HuH-7 (cell line): Measurements from ENCODE around the gene BIRC7.

Source experiments
- DNase-seq: peaks from one replicate; pipeline ENCODE4 v3.0.0; 2011; ENCODE audit warnings: low spot score

Gene BIRC7, protein sequence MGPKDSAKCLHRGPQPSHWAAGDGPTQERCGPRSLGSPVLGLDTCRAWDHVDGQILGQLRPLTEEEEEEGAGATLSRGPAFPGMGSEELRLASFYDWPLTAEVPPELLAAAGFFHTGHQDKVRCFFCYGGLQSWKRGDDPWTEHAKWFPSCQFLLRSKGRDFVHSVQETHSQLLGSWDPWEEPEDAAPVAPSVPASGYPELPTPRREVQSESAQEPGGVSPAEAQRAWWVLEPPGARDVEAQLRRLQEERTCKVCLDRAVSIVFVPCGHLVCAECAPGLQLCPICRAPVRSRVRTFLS

GRCh38 chr20:63235399-63235983 lies at the start of gene BIRC7:
TSS of gene BIRC7 (plus strand) at chr20:63235905. CDS start at chr20:63236097, 192 bp downstream.
- DNase-seq: no peak

DNA sequence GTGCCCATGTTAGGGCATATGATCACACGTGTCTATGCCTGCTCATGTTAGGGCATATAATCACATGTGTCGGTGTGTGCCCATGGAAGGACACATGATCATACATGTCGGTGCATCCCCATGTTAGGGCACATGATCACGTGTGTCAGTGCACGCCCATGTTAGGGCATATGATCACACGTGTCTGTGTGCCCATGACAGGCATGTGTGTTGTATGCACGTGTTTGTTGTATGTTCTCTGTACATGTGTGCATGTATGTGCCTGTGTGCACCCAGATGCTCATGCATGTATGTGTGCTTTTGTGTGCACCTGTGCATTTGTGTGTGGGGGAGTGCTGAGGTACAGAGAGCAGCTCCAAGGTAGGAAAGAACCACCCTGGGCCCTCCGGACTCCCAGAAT lies 49.6 kb upstream of the BIRC7 start:
- DNase-seq: no peak

GRCh38 chr20:63186528-63187316 lies 49.0 kb upstream of the BIRC7 start:
- DNase-seq: no peak

- no peak for DNase-seq
Measured at GRCh38 chr20:63187338-63188158, 48.2 kb upstream of the BIRC7 start.

DNA sequence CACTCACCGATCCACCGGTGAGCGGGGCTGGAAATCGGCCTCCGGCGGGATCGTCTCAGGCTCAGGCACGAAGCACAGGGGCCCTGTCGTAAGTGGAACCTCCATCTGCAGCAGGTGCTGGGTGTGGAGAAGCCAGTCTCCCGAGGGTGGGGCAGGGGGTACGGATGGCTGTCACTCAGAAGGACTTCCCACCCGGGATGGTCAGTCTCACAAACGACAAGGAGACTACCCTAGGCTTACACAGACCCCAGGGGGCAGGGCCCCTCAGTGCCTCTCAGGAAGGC lies 47.6 kb upstream of the BIRC7 start:
- no peak for DNase-seq

DNA sequence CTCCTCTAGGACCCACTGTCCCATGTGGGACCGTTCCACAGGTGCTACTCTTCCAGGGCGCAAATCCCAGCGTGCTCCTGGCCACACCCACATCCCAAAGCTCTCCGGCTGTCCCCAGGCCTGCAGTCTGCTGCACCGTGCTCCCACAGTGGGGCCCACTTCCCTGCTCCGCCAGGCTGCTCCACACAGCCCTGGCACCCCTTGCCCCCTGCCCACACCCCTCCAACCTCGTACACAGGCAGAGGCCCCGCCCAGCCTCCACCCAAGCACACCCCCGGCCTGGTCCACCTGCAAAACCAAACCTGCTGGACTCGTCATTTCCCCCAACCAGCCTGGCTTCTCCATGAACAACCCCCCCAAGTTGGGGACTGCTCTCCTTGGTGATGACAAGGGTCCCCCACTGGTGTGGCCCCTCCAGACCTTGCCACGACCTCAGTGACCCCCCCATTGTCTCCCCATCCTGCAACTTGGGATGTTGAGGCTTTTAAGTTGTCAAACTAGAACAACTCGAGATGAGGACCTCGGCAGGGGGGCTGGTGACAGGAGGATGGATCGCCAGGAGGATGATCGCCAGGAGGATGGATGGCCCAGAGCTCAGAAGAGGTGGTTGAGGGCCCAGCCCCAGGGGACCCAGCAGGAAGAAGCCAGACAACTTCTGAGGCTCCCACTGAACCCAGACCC lies 46.9 kb upstream of the BIRC7 start:
- DNase-seq: no peak

- DNase-seq: no peak
Measured at GRCh38 chr20:63189322-63189642, 46.4 kb upstream of the BIRC7 start.

GRCh38 chr20:63189846-63190559 lies 45.7 kb upstream of the BIRC7 start:
- no peak for DNase-seq

GRCh38 chr20:63190828-63191227 lies 44.9 kb upstream of the BIRC7 start:
- no peak for DNase-seq

DNA sequence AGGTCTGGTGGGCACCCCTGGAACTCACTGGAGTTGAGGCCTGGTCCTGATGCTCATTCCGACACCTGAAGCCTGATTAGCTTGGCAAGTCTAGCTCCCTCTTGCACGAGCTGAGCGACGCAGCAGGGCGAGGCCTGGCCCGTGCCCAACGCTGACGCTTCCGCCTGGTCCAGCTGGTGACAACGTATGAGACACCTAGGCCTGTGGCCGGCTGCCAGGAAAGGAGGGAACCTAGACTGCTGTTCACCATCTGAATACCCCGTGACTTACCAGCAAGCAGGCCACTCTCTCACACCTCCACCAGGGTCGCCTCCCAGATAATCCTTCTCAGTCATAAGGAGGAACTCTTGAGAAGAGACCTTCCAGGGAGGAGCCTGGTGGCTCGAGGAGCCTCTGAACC lies 44.3 kb upstream of the BIRC7 start:
- no peak for DNase-seq

DNA sequence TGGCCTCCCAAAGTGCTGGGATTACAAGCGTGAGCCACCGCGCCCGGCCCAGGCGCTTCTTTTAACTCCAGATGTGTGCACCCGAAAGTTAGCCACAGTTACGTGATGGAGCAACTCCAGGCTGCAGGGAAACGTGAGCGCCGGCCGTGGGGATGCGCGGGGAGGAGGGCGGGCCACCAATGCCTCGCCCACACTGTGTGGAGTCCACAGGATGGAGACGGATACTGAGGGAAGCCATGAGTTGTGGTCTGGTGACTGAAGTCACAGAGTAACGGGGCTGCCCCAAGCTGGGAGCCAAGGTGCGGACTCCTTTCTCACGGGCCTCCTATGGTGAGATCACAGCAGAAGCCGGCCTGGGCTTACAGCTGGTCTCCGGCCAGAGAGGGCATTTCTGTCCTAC lies 43.0 kb upstream of the BIRC7 start:
- no peak for DNase-seq

GRCh38 chr20:63194007-63194796 lies 41.5 kb upstream of the BIRC7 start:
- DNase-seq: no peak

GRCh38 chr20:63194797-63195173 lies 40.9 kb upstream of the BIRC7 start:
- no peak for DNase-seq

DNA sequence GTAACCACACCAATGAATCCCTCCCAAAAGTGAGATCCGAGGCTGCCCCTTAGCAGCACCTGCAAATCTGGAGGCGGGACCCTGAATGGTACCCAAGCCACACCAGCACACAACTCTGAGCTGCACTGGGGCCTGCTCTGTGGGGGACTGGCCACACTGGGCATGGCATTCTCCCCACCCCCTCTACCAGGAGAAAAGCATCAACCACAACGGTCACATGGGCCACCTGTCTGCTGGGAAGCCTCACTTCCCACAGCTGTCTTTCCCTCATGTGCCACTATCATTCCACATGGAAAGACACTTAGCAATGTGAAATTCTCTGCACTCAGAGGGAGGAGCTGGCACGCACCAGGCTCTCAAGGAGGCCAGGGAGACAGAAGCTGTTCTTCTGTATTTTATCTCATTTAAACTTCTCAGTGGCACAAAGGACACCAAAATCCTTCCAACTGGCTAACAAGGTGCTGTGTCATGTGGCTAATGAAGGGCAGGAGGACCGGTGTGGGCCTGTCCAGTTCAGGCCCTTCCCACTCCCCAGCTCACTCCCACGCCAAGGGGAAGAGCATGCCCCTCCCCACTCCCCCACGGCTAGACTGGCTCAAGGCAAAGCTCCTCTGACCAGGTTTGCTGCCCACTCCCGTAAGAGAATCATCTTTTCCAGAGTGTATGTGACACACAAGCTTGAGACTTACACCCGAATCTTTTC lies 38.8 kb upstream of the BIRC7 start:
- DNase-seq: no peak

GRCh38 chr20:63198606-63199005 lies 37.1 kb upstream of the BIRC7 start:
- DNase-seq: no peak

DNA sequence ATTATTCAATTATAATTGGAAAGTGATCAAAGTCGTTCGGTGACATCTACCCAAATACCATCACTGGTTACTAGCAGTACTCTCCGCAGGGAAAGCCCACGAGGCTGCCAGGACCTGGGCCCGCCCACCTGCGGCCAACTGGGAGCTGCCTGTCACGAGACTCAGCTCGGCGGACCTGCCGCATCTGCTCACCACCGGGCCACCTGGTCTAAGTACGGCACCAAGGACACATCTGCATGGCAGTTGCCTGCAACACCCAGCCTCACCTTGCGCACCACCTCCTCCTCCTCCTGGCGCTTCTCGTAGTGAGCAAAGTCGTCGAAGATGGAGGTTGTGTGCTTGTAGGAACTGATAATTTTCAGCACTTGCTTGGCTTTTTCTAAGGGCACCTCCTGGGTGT lies 33.7 kb upstream of the BIRC7 start:
- no peak for DNase-seq

- DNase-seq: no peak
Measured at GRCh38 chr20:63202811-63203526, 32.7 kb upstream of the BIRC7 start.

- no peak for DNase-seq
Measured at GRCh38 chr20:63204362-63204761, 31.3 kb upstream of the BIRC7 start.

DNA sequence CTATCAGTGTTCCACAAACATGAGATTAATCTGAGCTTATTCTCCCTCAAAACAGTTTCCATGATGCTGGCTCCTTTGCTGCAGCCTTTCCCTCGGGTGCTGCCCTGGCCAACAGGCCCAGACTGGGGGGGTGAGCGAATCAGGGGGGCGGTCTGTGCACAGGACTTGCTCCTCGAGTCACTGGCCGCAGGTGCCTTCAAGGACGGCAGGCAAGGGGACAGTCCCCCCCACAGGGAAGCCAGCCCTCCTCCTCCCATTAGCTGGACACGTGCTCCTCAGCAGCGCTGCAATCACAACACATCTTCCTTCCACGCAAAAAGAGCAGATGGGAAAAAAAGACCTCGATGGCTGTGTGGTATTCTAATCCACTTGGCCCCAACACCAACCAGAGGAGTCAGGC lies 29.8 kb upstream of the BIRC7 start:
- no peak for DNase-seq
